HG03558 (cell line): ENCODE measurements around the gene BMI1.

Source experiments
- ATAC-seq: cut with Tn5 transposase; IDR thresholded peaks from one replicate; pipeline ENCODE4 v1.9.1; 2021; ENCODE audit warnings: moderate number of reproducible peaks; ENCODE audit not compliant: unreplicated experiment; ENCODE audit errors: extremely low read depth

Gene BMI1

GRCh38 chr10:22365233-22365632, 44.3 kb downstream of the BMI1 start:
- ATAC-seq: no peak

- no peak for ATAC-seq
These were observed 44.9 kb downstream of the BMI1 start for GRCh38 chr10:22365644-22366434.

GRCh38 chr10:22366435-22366703, 45.5 kb downstream of the BMI1 start:
- ATAC-seq: no peak

- ATAC-seq: no peak
These were observed 45.9 kb downstream of the BMI1 start for GRCh38 chr10:22366771-22367170.

GRCh38 chr10:22367471-22367870, 46.6 kb downstream of the BMI1 start:
- ATAC-seq: no peak

GRCh38 chr10:22368402-22368801, 47.5 kb downstream of the BMI1 start:
- no peak for ATAC-seq

GRCh38 chr10:22368981-22369380, 48.1 kb downstream of the BMI1 start:
- no peak for ATAC-seq

- ATAC-seq: no peak
These were observed 48.7 kb downstream of the BMI1 start for GRCh38 chr10:22369434-22370072.

GRCh38 chr10:22370320-22370719, 49.4 kb downstream of the BMI1 start:
- no peak for ATAC-seq

- ATAC-seq: no peak
These were observed 51.4 kb downstream of the BMI1 start for GRCh38 chr10:22372298-22372697.

GRCh38 chr10:22372917-22373316, 52.0 kb downstream of the BMI1 start:
- ATAC-seq: no peak

GRCh38 chr10:22374489-22375126, 53.7 kb downstream of the BMI1 start:
- ATAC-seq: no peak

- ATAC-seq: peak; percentile 39
These were observed 58.2 kb downstream of the BMI1 start for GRCh38 chr10:22379059-22379458.
